ENCODE data around the gene TANC1.

TANC1 gene

DNA sequence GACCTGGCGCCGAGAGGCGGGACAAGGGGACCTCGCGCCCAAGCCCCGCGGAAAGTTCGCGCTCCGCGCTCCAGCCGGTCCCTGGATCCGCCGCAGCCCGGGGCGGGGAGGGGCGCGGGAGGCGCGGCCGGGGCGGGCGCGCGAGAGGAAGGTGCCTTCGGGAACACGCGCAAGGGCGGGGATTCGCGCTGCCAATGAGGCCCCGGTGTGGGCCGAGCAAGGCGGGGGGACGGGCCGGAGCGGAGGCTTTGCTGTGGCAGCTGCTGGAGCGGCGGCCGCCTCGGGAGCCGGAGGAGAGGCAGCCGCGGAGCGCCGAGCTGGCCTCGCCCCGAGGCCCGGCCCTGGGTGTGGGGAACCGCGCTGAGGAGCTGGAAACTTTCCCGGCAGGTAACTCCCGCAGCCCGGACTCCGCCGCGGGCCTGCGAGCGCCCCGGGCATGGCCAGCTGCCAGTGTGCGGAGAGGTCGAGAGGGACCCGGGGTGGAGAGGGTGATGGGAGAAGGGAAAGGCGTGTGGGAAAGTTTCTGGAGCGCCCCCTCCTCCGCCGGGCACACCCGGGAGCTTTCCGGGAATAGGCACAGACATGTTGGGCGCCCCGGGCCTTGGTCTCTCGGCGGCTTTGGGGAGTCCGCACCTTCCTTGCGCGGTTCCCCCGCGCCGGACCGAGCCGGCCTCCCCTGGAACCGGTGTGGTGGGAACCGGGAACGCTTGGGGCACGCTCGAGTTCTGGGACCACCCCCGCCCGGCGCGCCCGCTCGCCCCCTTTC is at the start of gene TANC1:
Gene TANC1, plus strand, starts transcription at position 245 of the 766 bp plus-strand sequence. CDS start 97,271 bp downstream, outside the sequence.
- H3K27ac ChIP-seq (ENCODE audit: low read depth in 2 of 2, low read length in 2 of 2) = peak within 1 kb of the TSS; percentile 89 to 90
- H3K36me3 ChIP-seq (ENCODE audit: control insufficient read depth in 2 of 2, insufficient read depth in 2 of 2, low read length in 2 of 2) = no peaks in the 10 kb centered on the region
- H3K27me3 ChIP-seq (ENCODE audit: control insufficient read depth in 2 of 2, insufficient read depth in 2 of 2, low read length in 2 of 2) = no peaks in the 10 kb centered on the region
- peaks cover 3 to 27% of the 10 kb centered on the region in 2 donors for H3K4me1 ChIP-seq (ENCODE audit: control insufficient read depth in 2 of 2, insufficient read depth in 2 of 2, low read length in 2 of 2)
- H3K9me3 ChIP-seq (ENCODE audit: control insufficient read depth in 2 of 2, low read length in 2 of 2) = no peaks in the 10 kb centered on the region
- peak within 1 kb of the TSS; percentile 86 to 88 for H3K9ac ChIP-seq (ENCODE audit: low read depth in 1 of 2, low read length in 2 of 2)
- H3K4me3 ChIP-seq (ENCODE audit: low read length in 2 of 2) = peak within 1 kb of the TSS; percentile 88

DNA sequence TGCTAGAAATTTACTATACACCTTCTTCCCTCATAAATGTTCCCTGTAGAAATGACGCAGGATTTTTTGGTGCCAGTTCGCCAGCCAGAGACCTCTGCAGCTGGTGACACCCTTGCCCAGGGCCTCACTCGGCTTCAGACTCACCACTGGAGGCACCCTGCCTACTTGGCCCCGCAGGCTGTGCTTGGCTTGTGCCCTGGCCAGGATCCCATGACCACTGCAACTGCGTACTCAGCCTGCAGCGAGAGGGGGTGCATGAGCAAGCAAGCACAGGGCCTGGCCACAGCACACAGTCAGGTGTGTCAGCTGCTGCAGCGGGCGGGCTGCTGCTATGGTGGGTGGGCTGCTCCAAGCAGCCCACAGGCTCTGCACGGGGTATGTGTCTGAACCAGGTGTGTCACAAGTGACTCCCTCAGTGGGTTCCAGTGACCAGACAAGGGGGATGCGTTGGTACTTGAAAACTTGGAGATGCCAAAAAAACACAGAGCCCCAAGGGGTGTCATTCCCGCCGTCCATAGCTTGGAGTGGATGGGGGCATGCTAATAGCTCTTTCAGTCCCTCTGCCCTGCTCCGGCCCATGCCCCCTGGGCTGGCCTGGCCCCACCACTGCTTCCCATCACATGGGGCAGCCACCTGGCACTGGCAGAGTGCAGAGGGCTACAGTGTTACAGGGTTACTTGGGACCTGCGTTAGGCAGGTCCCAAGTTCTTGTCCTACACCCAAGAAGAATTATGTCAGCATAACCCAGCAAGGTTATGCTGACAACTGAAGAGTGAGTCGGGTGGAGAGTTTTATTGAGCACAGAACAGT is 46.6 kb upstream of the TANC1 start:
- no peaks in the 10 kb centered on the region for H3K27me3 ChIP-seq (ENCODE audit: control insufficient read depth in 2 of 2, insufficient read depth in 2 of 2, low read length in 2 of 2)
- no peaks in the 10 kb centered on the region for H3K4me1 ChIP-seq (ENCODE audit: control insufficient read depth in 2 of 2, insufficient read depth in 2 of 2, low read length in 2 of 2)
- H3K27ac ChIP-seq (ENCODE audit: low read depth in 2 of 2, low read length in 2 of 2) = no peak overlapping the region
- no peak overlapping the region for H3K9ac ChIP-seq (ENCODE audit: low read depth in 1 of 2, low read length in 2 of 2)
- no peaks in the 10 kb centered on the region for H3K9me3 ChIP-seq (ENCODE audit: control insufficient read depth in 2 of 2, low read length in 2 of 2)
- no peaks in the 10 kb centered on the region for H3K36me3 ChIP-seq (ENCODE audit: control insufficient read depth in 2 of 2, insufficient read depth in 2 of 2, low read length in 2 of 2)
- no peak overlapping the region for H3K4me3 ChIP-seq (ENCODE audit: low read length in 2 of 2)

DNA sequence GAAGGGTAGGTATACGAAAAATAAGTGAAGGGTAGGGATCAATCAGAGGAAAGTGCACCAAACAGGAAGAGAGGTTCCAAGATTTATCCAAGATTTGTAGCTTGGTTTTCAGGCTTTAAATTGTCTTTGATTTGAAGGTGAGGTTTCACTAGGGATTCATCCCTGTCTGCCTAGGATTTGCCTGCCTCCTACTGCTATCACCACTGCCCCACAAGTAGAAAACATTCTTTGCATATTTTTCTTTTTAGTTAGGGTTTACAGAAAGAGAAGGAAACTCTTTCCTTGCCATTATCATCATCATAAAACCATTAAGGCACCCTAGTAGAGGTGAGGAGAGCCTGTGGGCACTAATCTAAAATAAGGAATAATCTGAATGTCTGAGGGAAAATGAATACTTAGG is 45.8 kb upstream of the TANC1 start:
- Histone ChIP-seq H3K4me1 (ENCODE audit: control insufficient read depth in 2 of 2, insufficient read depth in 2 of 2, low read length in 2 of 2) (no peaks in the 10 kb centered on the region), H3K27ac (ENCODE audit: low read depth in 2 of 2, low read length in 2 of 2) (no peak overlapping the region), H3K9ac (ENCODE audit: low read depth in 1 of 2, low read length in 2 of 2) (no peak overlapping the region), H3K27me3 (ENCODE audit: control insufficient read depth in 2 of 2, insufficient read depth in 2 of 2, low read length in 2 of 2) (no peaks in the 10 kb centered on the region), H3K36me3 (ENCODE audit: control insufficient read depth in 2 of 2, insufficient read depth in 2 of 2, low read length in 2 of 2) (no peaks in the 10 kb centered on the region), H3K9me3 (ENCODE audit: control insufficient read depth in 2 of 2, low read length in 2 of 2) (no peaks in the 10 kb centered on the region), H3K4me3 (ENCODE audit: low read length in 2 of 2) (no peak overlapping the region)

DNA sequence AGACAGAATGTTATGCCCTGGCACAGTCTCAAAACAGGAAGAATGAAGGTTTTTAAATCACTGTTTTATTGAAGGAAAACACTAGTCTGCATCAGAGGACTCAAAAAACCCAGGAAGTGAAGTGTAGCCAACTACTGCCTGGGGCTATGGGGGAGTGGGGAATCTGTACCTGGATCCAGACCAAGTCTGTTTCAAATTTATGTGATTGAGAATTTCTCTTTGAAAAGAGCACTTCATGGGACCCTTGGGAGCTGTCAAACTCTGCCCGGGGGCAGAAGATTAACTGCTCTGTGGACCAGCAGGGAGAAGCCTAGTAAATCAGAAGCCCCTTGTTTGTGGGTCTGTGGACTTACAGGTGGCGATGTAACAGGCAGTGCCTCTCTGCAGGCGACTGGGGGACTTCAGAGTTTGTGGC is 45.3 kb upstream of the TANC1 start:
- Histone ChIP-seq H3K9ac (ENCODE audit: low read depth in 1 of 2, low read length in 2 of 2) (no peak overlapping the region), H3K27ac (ENCODE audit: low read depth in 2 of 2, low read length in 2 of 2) (no peak overlapping the region), H3K36me3 (ENCODE audit: control insufficient read depth in 2 of 2, insufficient read depth in 2 of 2, low read length in 2 of 2) (no peaks in the 10 kb centered on the region), H3K9me3 (ENCODE audit: control insufficient read depth in 2 of 2, low read length in 2 of 2) (no peaks in the 10 kb centered on the region), H3K27me3 (ENCODE audit: control insufficient read depth in 2 of 2, insufficient read depth in 2 of 2, low read length in 2 of 2) (no peaks in the 10 kb centered on the region), H3K4me1 (ENCODE audit: control insufficient read depth in 2 of 2, insufficient read depth in 2 of 2, low read length in 2 of 2) (no peaks in the 10 kb centered on the region), H3K4me3 (ENCODE audit: low read length in 2 of 2) (no peak overlapping the region)

DNA sequence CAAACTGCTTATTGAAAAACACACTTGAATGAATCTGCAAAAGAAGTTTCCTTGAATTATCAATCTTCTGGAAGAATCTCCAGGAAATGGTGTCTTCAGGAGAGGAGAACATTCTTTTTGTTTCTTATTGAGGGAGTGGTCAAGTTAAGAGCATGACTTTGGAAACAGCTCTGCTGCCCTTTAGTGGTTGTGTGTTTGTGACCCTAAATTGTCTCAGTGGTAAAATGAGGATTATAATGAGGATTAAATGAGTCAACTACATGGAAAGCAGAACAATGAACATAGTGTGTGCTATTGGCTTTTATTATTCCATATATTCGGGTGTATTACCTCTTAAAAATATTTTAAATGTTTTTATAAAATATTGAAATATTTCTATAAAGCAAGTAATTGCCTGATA is 44.8 kb upstream of the TANC1 start:
- Histone ChIP-seq H3K27ac (ENCODE audit: low read depth in 2 of 2, low read length in 2 of 2) (no peak overlapping the region), H3K4me1 (ENCODE audit: control insufficient read depth in 2 of 2, insufficient read depth in 2 of 2, low read length in 2 of 2) (no peaks in the 10 kb centered on the region), H3K9ac (ENCODE audit: low read depth in 1 of 2, low read length in 2 of 2) (no peak overlapping the region)

DNA sequence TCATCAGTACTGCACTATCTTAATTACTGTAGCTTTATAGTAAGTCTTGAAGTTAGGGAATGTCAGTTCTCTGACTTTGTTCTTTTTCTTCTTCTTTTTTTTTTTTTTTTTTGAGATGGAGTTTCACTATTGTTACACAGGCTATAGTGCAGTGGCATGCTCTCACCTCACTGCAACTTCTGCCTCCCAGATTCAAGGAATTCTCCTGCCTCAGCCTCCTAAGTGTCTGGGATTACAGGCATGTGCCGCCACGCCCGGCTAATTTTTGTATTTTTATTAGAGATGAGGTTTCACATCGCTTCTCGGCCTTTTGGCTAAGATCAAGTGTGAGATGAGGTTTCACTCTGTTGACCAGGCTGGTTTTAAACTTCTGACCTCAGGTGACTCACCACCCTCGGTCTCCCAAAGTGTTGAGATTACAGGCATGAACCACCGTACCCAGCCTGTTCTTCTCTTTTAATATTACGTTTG is 41.9 kb upstream of the TANC1 start:
- Histone ChIP-seq H3K36me3 (ENCODE audit: control insufficient read depth in 2 of 2, insufficient read depth in 2 of 2, low read length in 2 of 2) (no peaks in the 10 kb centered on the region), H3K27me3 (ENCODE audit: control insufficient read depth in 2 of 2, insufficient read depth in 2 of 2, low read length in 2 of 2) (no peaks in the 10 kb centered on the region), H3K9me3 (ENCODE audit: control insufficient read depth in 2 of 2, low read length in 2 of 2) (no peaks in the 10 kb centered on the region), H3K27ac (ENCODE audit: low read depth in 2 of 2, low read length in 2 of 2) (no peak overlapping the region), H3K4me3 (ENCODE audit: low read length in 2 of 2) (no peak overlapping the region), H3K4me1 (ENCODE audit: control insufficient read depth in 2 of 2, insufficient read depth in 2 of 2, low read length in 2 of 2) (no peaks in the 10 kb centered on the region), H3K9ac (ENCODE audit: low read depth in 1 of 2, low read length in 2 of 2) (no peak overlapping the region)

More for the DNA sequence above, 44.8 kb upstream of the TANC1 start:
- no peaks in the 10 kb centered on the region for H3K36me3 ChIP-seq (ENCODE audit: control insufficient read depth in 2 of 2, insufficient read depth in 2 of 2, low read length in 2 of 2)
- H3K27me3 ChIP-seq (ENCODE audit: control insufficient read depth in 2 of 2, insufficient read depth in 2 of 2, low read length in 2 of 2) = no peaks in the 10 kb centered on the region
- H3K4me3 ChIP-seq (ENCODE audit: low read length in 2 of 2) = no peak overlapping the region
- H3K9me3 ChIP-seq (ENCODE audit: control insufficient read depth in 2 of 2, low read length in 2 of 2) = no peaks in the 10 kb centered on the region

DNA sequence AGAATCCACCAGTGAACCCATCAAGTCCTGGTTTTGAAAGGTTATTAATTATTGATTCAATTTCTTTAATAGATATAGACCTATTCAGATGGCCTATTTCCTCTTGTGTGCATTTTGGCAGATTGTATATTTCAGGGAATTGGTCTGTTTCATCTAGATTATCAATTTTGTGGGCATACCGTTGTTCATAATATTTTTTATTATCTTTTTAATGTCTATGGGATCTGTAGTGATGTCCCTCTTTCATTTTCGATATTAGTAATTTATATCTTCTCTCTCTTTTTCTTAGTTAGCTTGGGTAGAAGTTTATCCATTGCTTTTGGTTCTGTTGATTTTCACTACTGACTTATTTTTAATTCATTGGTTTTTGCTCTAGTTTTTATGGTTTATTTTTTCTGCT is 39.9 kb upstream of the TANC1 start:
- H3K27me3 ChIP-seq (ENCODE audit: control insufficient read depth in 2 of 2, insufficient read depth in 2 of 2, low read length in 2 of 2) = no peaks in the 10 kb centered on the region
- H3K9ac ChIP-seq (ENCODE audit: low read depth in 1 of 2, low read length in 2 of 2) = no peak overlapping the region
- no peaks in the 10 kb centered on the region for H3K4me1 ChIP-seq (ENCODE audit: control insufficient read depth in 2 of 2, insufficient read depth in 2 of 2, low read length in 2 of 2)
- H3K27ac ChIP-seq (ENCODE audit: low read depth in 2 of 2, low read length in 2 of 2) = no peak overlapping the region
- H3K4me3 ChIP-seq (ENCODE audit: low read length in 2 of 2) = no peak overlapping the region
- no peaks in the 10 kb centered on the region for H3K9me3 ChIP-seq (ENCODE audit: control insufficient read depth in 2 of 2, low read length in 2 of 2)
- H3K36me3 ChIP-seq (ENCODE audit: control insufficient read depth in 2 of 2, insufficient read depth in 2 of 2, low read length in 2 of 2) = no peaks in the 10 kb centered on the region

DNA sequence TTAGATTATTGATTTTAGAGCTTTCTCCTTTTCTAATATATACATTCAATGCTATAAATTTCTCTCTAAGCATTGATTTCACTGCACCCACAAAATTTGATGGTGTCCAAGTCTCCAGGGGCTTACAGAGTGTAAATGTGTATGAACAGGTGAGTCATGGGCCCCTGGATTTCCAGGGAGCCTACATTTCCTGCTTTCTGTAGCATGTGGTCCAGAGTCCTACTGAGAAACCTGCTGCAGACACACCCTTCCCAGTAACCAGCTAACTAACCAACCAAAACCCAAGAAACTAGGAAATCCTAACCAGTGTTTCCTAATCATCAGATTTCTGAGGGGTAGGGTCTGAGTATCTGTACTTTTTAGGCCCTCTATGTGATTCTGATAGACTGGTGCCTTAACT is 39.5 kb upstream of the TANC1 start:
- H3K27ac ChIP-seq (ENCODE audit: low read depth in 2 of 2, low read length in 2 of 2) = no peak overlapping the region
- H3K4me1 ChIP-seq (ENCODE audit: control insufficient read depth in 2 of 2, insufficient read depth in 2 of 2, low read length in 2 of 2) = no peaks in the 10 kb centered on the region
- H3K9ac ChIP-seq (ENCODE audit: low read depth in 1 of 2, low read length in 2 of 2) = no peak overlapping the region
- no peaks in the 10 kb centered on the region for H3K36me3 ChIP-seq (ENCODE audit: control insufficient read depth in 2 of 2, insufficient read depth in 2 of 2, low read length in 2 of 2)
- no peaks in the 10 kb centered on the region for H3K27me3 ChIP-seq (ENCODE audit: control insufficient read depth in 2 of 2, insufficient read depth in 2 of 2, low read length in 2 of 2)
- H3K9me3 ChIP-seq (ENCODE audit: control insufficient read depth in 2 of 2, low read length in 2 of 2) = no peaks in the 10 kb centered on the region
- H3K4me3 ChIP-seq (ENCODE audit: low read length in 2 of 2) = no peak overlapping the region

DNA sequence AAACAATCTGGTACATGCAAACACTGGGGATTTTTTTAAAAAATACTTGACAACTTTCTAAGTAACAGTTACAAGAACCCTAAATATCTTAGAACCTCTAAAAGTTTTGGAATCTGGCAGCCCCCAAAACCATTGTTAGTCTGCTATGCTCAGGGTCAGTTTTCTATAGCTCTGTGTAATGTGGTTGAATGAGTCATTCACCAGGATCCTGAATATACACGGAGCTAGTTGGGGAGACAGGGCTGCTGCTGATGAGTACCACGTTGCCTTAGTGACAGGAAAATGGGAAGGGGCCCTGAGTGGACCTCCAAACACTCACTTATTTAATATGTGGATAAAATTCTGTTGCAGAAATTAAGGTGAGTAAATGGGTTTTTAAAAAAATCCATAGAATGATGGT is 36.9 kb upstream of the TANC1 start:
- Histone ChIP-seq H3K4me1 (ENCODE audit: control insufficient read depth in 2 of 2, insufficient read depth in 2 of 2, low read length in 2 of 2) (no peaks in the 10 kb centered on the region), H3K9ac (ENCODE audit: low read depth in 1 of 2, low read length in 2 of 2) (no peak overlapping the region), H3K4me3 (ENCODE audit: low read length in 2 of 2) (no peak overlapping the region), H3K27ac (ENCODE audit: low read depth in 2 of 2, low read length in 2 of 2) (no peak overlapping the region), H3K36me3 (ENCODE audit: control insufficient read depth in 2 of 2, insufficient read depth in 2 of 2, low read length in 2 of 2) (no peaks in the 10 kb centered on the region), H3K9me3 (ENCODE audit: control insufficient read depth in 2 of 2, low read length in 2 of 2) (no peaks in the 10 kb centered on the region), H3K27me3 (ENCODE audit: control insufficient read depth in 2 of 2, insufficient read depth in 2 of 2, low read length in 2 of 2) (no peaks in the 10 kb centered on the region)

DNA sequence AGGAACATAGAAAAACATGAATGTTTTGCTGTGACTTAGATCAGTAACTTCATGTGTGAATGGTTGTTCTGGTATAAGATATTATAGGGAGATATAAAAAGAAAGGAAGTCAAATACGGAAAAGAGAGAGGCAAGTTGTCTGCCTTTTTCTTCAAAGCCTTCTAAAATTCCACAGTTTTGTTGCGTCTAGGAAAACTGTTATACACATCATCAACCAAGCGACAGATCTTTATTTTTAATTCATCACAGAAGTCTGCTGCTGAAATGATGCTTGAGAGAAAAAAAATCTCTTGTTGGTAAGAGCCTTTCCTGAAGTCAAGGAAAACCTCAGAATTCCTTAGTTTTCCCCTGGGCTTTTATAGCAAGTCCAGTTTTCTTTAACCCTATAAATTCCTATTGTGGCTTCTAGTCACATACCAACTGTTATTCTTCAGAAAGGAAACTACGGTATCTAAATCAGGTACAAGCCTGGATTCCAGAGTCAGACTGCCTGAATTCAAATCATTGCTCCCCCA is 36.3 kb upstream of the TANC1 start:
- H3K36me3 ChIP-seq (ENCODE audit: control insufficient read depth in 2 of 2, insufficient read depth in 2 of 2, low read length in 2 of 2) = no peaks in the 10 kb centered on the region
- H3K4me1 ChIP-seq (ENCODE audit: control insufficient read depth in 2 of 2, insufficient read depth in 2 of 2, low read length in 2 of 2) = no peaks in the 10 kb centered on the region
- no peak overlapping the region for H3K9ac ChIP-seq (ENCODE audit: low read depth in 1 of 2, low read length in 2 of 2)
- H3K27ac ChIP-seq (ENCODE audit: low read depth in 2 of 2, low read length in 2 of 2) = no peak overlapping the region
- H3K4me3 ChIP-seq (ENCODE audit: low read length in 2 of 2) = no peak overlapping the region
- H3K9me3 ChIP-seq (ENCODE audit: control insufficient read depth in 2 of 2, low read length in 2 of 2) = no peaks in the 10 kb centered on the region
- H3K27me3 ChIP-seq (ENCODE audit: control insufficient read depth in 2 of 2, insufficient read depth in 2 of 2, low read length in 2 of 2) = no peaks in the 10 kb centered on the region
